ENCODE measurements around the gene POLR2A. TPM values are rescaled to one million over a fixed set of nuclear protein-coding genes. Genes with fewer than 3 reads are reported as not detected.

Gene POLR2A
- total and polyA plus RNA-seq, 2 donors (not counting 3 experiments of a cell fraction or from before 2014, with no cell fraction given) = 45.9 to 145 TPM

GRCh38 chr17:7512105-7512504, 27.9 kb downstream of the POLR2A start:
- ChIA-PET POLR2A (no interaction called here), CTCF (interaction anchor here (1.2 to 1.8 kb wide), 2 partner anchors 48 to 75 kb away, joined by 3 to 10 read pairs; no protein-coding TSS in a partner anchor)
- H3K4me3 ChIP-seq (replicated peaks in 1 of 3; ENCODE audit: insufficient read depth in 1 of 3, low read depth in 1 of 3, low read length in 3 of 3) = no peak overlapping the region
- no peaks in the 10 kb centered on the region for H4K20me1 ChIP-seq (replicated peaks; ENCODE audit: control insufficient read depth, extremely low read depth, insufficient read depth, low read length)
- no peaks in the 10 kb centered on the region for H3K79me2 ChIP-seq (ENCODE audit: control insufficient read depth, insufficient read depth, low read length)
- no peak overlapping the region for H3K4me2 ChIP-seq (ENCODE audit: insufficient read depth, low read length)
- FAIRE-seq (no peak), DNase-seq (ENCODE audit: low read depth, low spot score) (no peak)
- no peaks in the 10 kb centered on the region for H3K4me1 ChIP-seq (ENCODE audit: control insufficient read depth, extremely low read depth, insufficient read depth, low read length)
- H3K9ac ChIP-seq (replicated peaks; ENCODE audit: extremely low read depth, insufficient read depth, low read length) = no peak overlapping the region
- intact Hi-C loops (cut with micrococcal nuclease) = no loop called here
- dilution Hi-C loops (cut with MboI; ENCODE audit: extremely low pct_ligation_motif_present, low sequenced_read_pairs) = no loop called here
- H3K9me3 ChIP-seq (replicated peaks; ENCODE audit: control insufficient read depth, insufficient read depth, low read length) = no peaks in the 10 kb centered on the region
- no peaks in the 10 kb centered on the region for H3K27me3 ChIP-seq (ENCODE audit: control insufficient read depth in 2 of 2, insufficient read depth in 2 of 2, low read length in 2 of 2)
- TF ChIP-seq GATA2 (IDR thresholded peaks at IDR 0.05; ENCODE audit: insufficient read depth, insufficient read length, low read depth, low read length) (no peak), POLR2AphosphoS5 (IDR thresholded peaks at IDR 0.05; ENCODE audit: insufficient read depth, low read depth, low read length) (no peak), JUN (IDR thresholded peaks at IDR 0.05; ENCODE audit: borderline replicate concordance, insufficient read depth, insufficient read length, low read depth) (no peak), EZH2 (IDR thresholded peaks at IDR 0.05; ENCODE audit: borderline replicate concordance, low read depth, low read length, severe bottlenecking) (no peak), FOS (IDR thresholded peaks at IDR 0.05; ENCODE audit: borderline replicate concordance, insufficient read depth, low read length) (no peak), MAX (IDR thresholded peaks at IDR 0.05; ENCODE audit: insufficient read depth, insufficient read length) (no peak), CTCF (IDR thresholded peaks at IDR 0.05; ENCODE audit: extremely low read depth in 1 of 2, insufficient read depth in 1 of 2, low read depth in 1 of 2, low read length in 2 of 2) (no peak), POLR2A (IDR thresholded peaks at IDR 0.05; ENCODE audit: low read depth, low read length) (no peak), MYC (IDR thresholded peaks at IDR 0.05; ENCODE audit: low read depth, low read length) (no peak)
- no TSS peak for BruUV-seq (replicated peaks)
- H3K9me1 ChIP-seq (replicated peaks; ENCODE audit: control insufficient read depth, extremely low read depth, insufficient read depth, low read length) = no peaks in the 10 kb centered on the region
- no peak overlapping the region for H3K27ac ChIP-seq (ENCODE audit: insufficient read depth, low read depth, low read length)
- peaks cover 22 to 56% of the 10 kb centered on the region in 2 experiments for H3K36me3 ChIP-seq (ENCODE audit: control insufficient read depth in 2 of 2, extremely low read depth in 1 of 2, insufficient read depth in 2 of 2, low read length in 2 of 2)
- no peak overlapping the region for H2AFZ ChIP-seq (ENCODE audit: low read depth, low read length)

Measured in endothelial cell of umbilical vein (primary cell).